SK-N-SH (cell line): ENCODE measurements around the gene VGLL4. TPM values are rescaled to one million over a fixed set of nuclear protein-coding genes. Genes with fewer than 3 reads are reported as not detected.

Experiments used
- CTCF ChIA-PET: fragments of 300-600, 350-600 bp; formaldehyde crosslinking; extraction: SDS; loops from one replicate; lab custom pipeline; 2021; lab: Yijun Ruan, JAX
- POLR2A ChIA-PET: fragments of 350-600 bp; sonication (Branson Sonifier 250); formaldehyde crosslinking; extraction: SDS; loops from one replicate; lab custom pipeline; 2020; ENCODE audit warnings: antibody characterized with exemption, inconsistent platforms; lab: Yijun Ruan, JAX
- DNase-seq: peaks from one replicate; pipeline ENCODE4 v3.0.0; 2012
- H2AFZ ChIP-seq: fragments of 200-600 bp; sonication (generic); 2 replicates; pipeline ENCODE4 v1.8.1; 2016; ENCODE audit warnings: antibody characterized with exemption, mild to moderate bottlenecking, low read depth
- H3F3A ChIP-seq: fragments of 200-600 bp; sonication (generic); replicated peaks from 2 replicates; pipeline ENCODE3; 2016; ENCODE audit warnings: antibody characterized with exemption, mild to moderate bottlenecking; ENCODE audit not compliant: insufficient read depth
- H3K27ac ChIP-seq, 2 experiments: fragments of 200-500 bp in 1 of 2; fragments of 200-600 bp in 1 of 2; sonication (Bioruptor generic) in 1 of 2; sonication (generic), shearing (Covaris generic) in 1 of 2; 2 replicates each; pipeline versions ENCODE4 v1.5.1 to v1.6.1; 2014 to 2016; ENCODE audit warnings: low read depth in 2 of 2, inconsistent platforms in 1 of 2, low read length in 1 of 2, mild to moderate bottlenecking in 1 of 2, mixed read lengths in 1 of 2
- H3K27me3 ChIP-seq: fragments of 200-600 bp; sonication (generic), shearing (Covaris generic); 2 replicates; pipeline ENCODE4 v1.6.1; 2016; ENCODE audit warnings: mixed run types; ENCODE audit not compliant: insufficient read depth
- H3K36me3 ChIP-seq, 2 experiments: fragments of 200-500 bp in 1 of 2; fragments of 200-600 bp in 1 of 2; sonication (Bioruptor generic) in 1 of 2; sonication (generic) in 1 of 2; replicated peaks in 1 of 2; 2 replicates each; pipeline versions ENCODE3 to v1.5.1; 2014 to 2016; ENCODE audit warnings: low read length in 1 of 2, mild to moderate bottlenecking in 1 of 2; ENCODE audit not compliant: insufficient read depth in 2 of 2, control insufficient read depth in 1 of 2
- H3K4me1 ChIP-seq, 2 experiments: fragments of 200-500 bp in 1 of 2; fragments of 200-600 bp in 1 of 2; sonication (Bioruptor generic) in 1 of 2; sonication (generic), shearing (Covaris generic) in 1 of 2; 2 replicates each; pipeline versions ENCODE4 v1.5.1 to v1.6.1; 2014 to 2016; ENCODE audit warnings: low read depth in 1 of 2, low read length in 1 of 2, mixed run types in 1 of 2; ENCODE audit not compliant: insufficient read depth in 2 of 2, control insufficient read depth in 1 of 2
- H3K4me2 ChIP-seq: fragments of 200-600 bp; sonication (generic), shearing (Covaris generic); 2 replicates; pipeline ENCODE4 v1.6.1; 2017; ENCODE audit warnings: mixed run types
- H3K4me3 ChIP-seq, 2 experiments: fragments of 200-500 bp in 1 of 2; fragments of 200-600 bp in 1 of 2; sonication (Bioruptor generic) in 1 of 2; sonication (generic), shearing (Covaris generic) in 1 of 2; 2 replicates each; pipeline versions ENCODE4 v1.5.1 to v1.8.1; 2014 to 2016; ENCODE audit warnings: low read depth in 2 of 2, inconsistent platforms in 1 of 2, low read length in 1 of 2, mild to moderate bottlenecking in 1 of 2, mixed read lengths in 1 of 2, moderate library complexity in 1 of 2
- H3K79me2 ChIP-seq: fragments of 200-600 bp; sonication (generic); 2 replicates; pipeline ENCODE4 v1.8.1; 2017; ENCODE audit warnings: mild to moderate bottlenecking; ENCODE audit not compliant: insufficient read depth
- H3K9ac ChIP-seq: fragments of 200-600 bp; sonication (generic); 2 replicates; pipeline ENCODE4 v1.6.1; 2017; ENCODE audit warnings: mixed run types
- H3K9me2 ChIP-seq: fragments of 200-600 bp; sonication (generic); 2 replicates; pipeline ENCODE4 v1.6.1; 2017; ENCODE audit warnings: mixed run types
- H3K9me3 ChIP-seq: fragments of 200-600 bp; sonication (generic); 2 replicates; pipeline ENCODE4 v1.6.1; 2017; ENCODE audit warnings: mixed run types, mild to moderate bottlenecking, moderate library complexity
- H4K20me1 ChIP-seq: fragments of 200-600 bp; sonication (generic); 2 replicates; pipeline ENCODE4 v1.6.1; 2017; ENCODE audit warnings: mild to moderate bottlenecking, mixed run types; ENCODE audit not compliant: insufficient read depth
- ELF1 ChIP-seq: IDR thresholded peaks from 2 replicates; pipeline ENCODE4 v1.4.0; 2012
- MAX ChIP-seq: IDR thresholded peaks from 2 replicates; pipeline ENCODE4 v1.4.0; 2012; ENCODE audit warnings: low read depth
- MEF2A ChIP-seq: IDR thresholded peaks from 2 replicates; pipeline ENCODE4 v1.4.0; 2012; ENCODE audit warnings: low read depth, borderline replicate concordance
- PBX3 ChIP-seq: IDR thresholded peaks from 2 replicates; pipeline ENCODE4; 2012
- RCOR1 ChIP-seq: fragments of 150-350 bp; IDR thresholded peaks from 2 replicates; pipeline ENCODE4 v1.6.1; 2017; ENCODE audit warnings: antibody characterized with exemption, low read length
- REST ChIP-seq: IDR thresholded peaks from 2 replicates; pipeline ENCODE4 v1.6.1; 2012; ENCODE audit warnings: mild to moderate bottlenecking, low read depth, low read length, moderate library complexity
- RFX5 ChIP-seq: IDR thresholded peaks from 2 replicates; pipeline ENCODE4 v1.6.1; 2012; ENCODE audit warnings: mild to moderate bottlenecking, improper control_type of control experiment, low read length
- RXRA ChIP-seq: IDR thresholded peaks from 2 replicates; pipeline ENCODE4 v1.4.0; 2012; ENCODE audit warnings: low read depth, mild to moderate bottlenecking, borderline replicate concordance
- YY1 ChIP-seq: IDR thresholded peaks from 2 replicates; pipeline ENCODE4 v1.4.0; 2012; ENCODE audit warnings: low read depth, mild to moderate bottlenecking
- ZBTB33 ChIP-seq: IDR thresholded peaks from 2 replicates; pipeline ENCODE4 v1.4.0; 2012; ENCODE audit warnings: low read depth, borderline replicate concordance
- WGBS: methylation state at CpG from one replicate; pipeline ENCODE4 v1.1.6; 2017; ENCODE audit warnings: low lambda C conversion rate; 5-methylcytosine and 5-hydroxymethylcytosine counted together
- polyA plus RNA-seq, 3 experiments: library from polyadenylated mRNA; depleted of rRNA; stranded (reverse); fragments of >200 nt; gene quantifications; 2 replicates each; pipeline ENCODE4 v1.2.3, GENCODE V29; 2012

Gene VGLL4
- polyA plus RNA-seq, 1 of the 3 experiments (the other 2 are of a cell fraction), result 48.9 TPM

GRCh38 chr3:11650391-11650790 lies 6.7 kb upstream of the VGLL4 start:
- WGBS, result 91% methylated on average over 3 of the region's 3 CpGs
- H3K79me2 ChIP-seq, result peaks cover 8% of the 10 kb centered on the region; the same call in 1 of the 2 replicates
- no peaks in the 10 kb centered on the region for H3K9me2 ChIP-seq
- H3K9ac ChIP-seq, result no peak overlapping the region
- peaks cover 0 to under 1% of the 10 kb centered on the region in 2 experiments; a peak in 2 of 4 replicates for H3K4me1 ChIP-seq
- no peak overlapping the region for H3K4me3 ChIP-seq
- ChIA-PET CTCF (interaction anchor here (0.6 to 6.6 kb wide), 12 partner anchors 9 to 590 kb away, joined by 3 to 147 read pairs (median 5); no protein-coding TSS in a partner anchor), POLR2A (no interaction called here)
- no peaks in the 10 kb centered on the region for H3K36me3 ChIP-seq
- TF ChIP-seq PBX3 (no peak), REST (no peak), RCOR1 (no peak), MEF2A (no peak), ELF1 (no peak), MAX (no peak), ZBTB33 (no peak), RXRA (no peak), YY1 (no peak), RFX5 (no peak)
- TF ChIP-seq, all 33 proteins: peak for 0
- H4K20me1 ChIP-seq, result 0 out of 2 replicates have a peak, but pooled peaks cover 9% of the 10 kb centered on the region
- H3K4me2 ChIP-seq, result no peak overlapping the region
- no peaks in the 10 kb centered on the region for H3K27me3 ChIP-seq
- H3K9me3 ChIP-seq, result no peaks in the 10 kb centered on the region
- no peaks in the 10 kb centered on the region for H3F3A ChIP-seq
- DNase-seq, result no peak
- no peak overlapping the region for H3K27ac ChIP-seq
- H2AFZ ChIP-seq, result no peak overlapping the region
